Body of pancreas (tissue), 4 donors: ENCODE results near the gene HSPBAP1. TPM values are rescaled to one million over a fixed set of nuclear protein-coding genes. Genes with fewer than 3 reads are reported as not detected.
A peak's percentile ranks its signal among the peaks of the same experiment; 100 is the strongest.

ENCODE experiments used
- ATAC-seq: fragments of 150-250 bp; one replicate; pipeline ENCODE4 v1.9.1; 2016
- DNase-seq, 4 donors: peaks; one replicate each; pipeline ENCODE4 v3.0.0-alpha.2; 2019
- H3K27ac ChIP-seq, 4 donors: fragments of 200-600 bp; sonication (generic); 1 replicate in 3 of 4; 2 replicates in 1 of 4; pipeline versions ENCODE4 v1.5.1 to v1.6.1; 2016 to 2019; ENCODE audit warnings: mild to moderate bottlenecking in 1 of 4, mixed read lengths in 1 of 4, moderate library complexity in 1 of 4
- H3K27me3 ChIP-seq, 2 donors: fragments of 200-600 bp; sonication (generic); one replicate each; pipeline ENCODE4 v1.6.0; 2016; ENCODE audit warnings: mild to moderate bottlenecking in 1 of 2
- H3K36me3 ChIP-seq, 2 donors: fragments of 200-600 bp; sonication (generic); replicated peaks in 1 of 2; 2 replicates each; pipeline ENCODE4 v1.5.1; 2016; ENCODE audit warnings: low read depth in 2 of 2; ENCODE audit not compliant: insufficient read depth in 1 of 2
- H3K4me1 ChIP-seq: fragments of 200-600 bp; sonication (generic); one replicate; pipeline ENCODE4 v1.6.0; 2016
- H3K4me3 ChIP-seq, 2 donors: fragments of 200-600 bp; sonication (generic); 1 replicate in 1 of 2; 2 replicates in 1 of 2; pipeline ENCODE4 v1.5.1; 2016 to 2019
- H3K9me3 ChIP-seq, 3 donors: fragments of 200-600 bp; sonication (generic); 1 replicate in 2 of 3; 2 replicates in 1 of 3; pipeline ENCODE4 v1.5.1; 2016
- POLR2A ChIP-seq, 3 donors: fragments of 450-650 bp; IDR thresholded peaks; one replicate each; pipeline ENCODE4 v1.6.1; 2016; ENCODE audit warnings: antibody characterized with exemption in 3 of 3, mild to moderate bottlenecking in 2 of 3
- WGBS, 2 donors: methylation state at CpG; one replicate each; pipeline ENCODE4 v1.1.5; 2017; 5-methylcytosine and 5-hydroxymethylcytosine counted together
- intact Hi-C: fragments of 100-400 bp; cut with DNase I; formaldehyde crosslinking; loops from one replicate; pipeline ENCODE4 v1.15.1; 2023
- total RNA-seq, 2 donors: library from RNA; depleted of rRNA; stranded (reverse); fragments of >200 nt; gene quantifications; one replicate each; pipeline ENCODE4 v1.1.0, GENCODE V29; 2016
- TF ChIP-seq, protein P1 (sequence below), 7 experiments: fragments of 450-650 bp in 4 of 7; fragments of 200-600 bp in 3 of 7; sonication (generic) in 3 of 7; IDR thresholded peaks; one replicate each; pipeline ENCODE4 v1.5.1; 2016 to 2019; ENCODE audit warnings: antibody characterized with exemption in 7 of 7

The HSPBAP1 gene
- total RNA-seq, 2 donors from 2014 or later: 9.2 to 9.6 TPM

DNA sequence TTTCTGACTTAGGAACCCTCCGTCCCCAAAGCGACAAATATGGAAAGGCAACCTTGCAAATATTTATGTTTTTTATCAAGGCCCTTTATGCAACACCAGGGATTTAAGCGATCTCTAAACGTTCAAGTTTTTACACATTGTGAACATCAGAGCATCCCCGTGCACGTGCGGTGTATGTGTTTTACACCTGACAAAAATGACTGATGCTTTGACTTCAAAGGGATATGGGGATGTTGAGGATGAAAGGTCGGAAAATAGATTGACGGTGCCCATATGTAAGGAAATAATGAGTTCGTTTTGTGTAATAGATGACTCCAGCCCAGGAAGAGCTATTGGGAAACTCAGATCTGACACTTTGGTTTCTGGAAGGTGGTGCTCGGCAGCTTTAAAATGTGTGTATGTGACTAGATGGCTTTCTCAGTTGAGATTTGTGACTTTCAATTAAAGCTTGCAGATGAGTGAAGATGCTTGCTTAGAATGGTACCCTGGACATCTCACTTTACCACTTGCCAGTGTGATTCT, 2.1 kb upstream of the HSPBAP1 start:
- Histone ChIP-seq H3K36me3 (no peaks in the 10 kb centered on the region), H3K27me3 (no peaks in the 10 kb centered on the region), H3K27ac (peak overlapping the region; percentile 94 to 99 (median 96)), H3K9me3 (no peaks in the 10 kb centered on the region), H3K4me1 (peaks cover 36% of the 10 kb centered on the region), H3K4me3 (peak overlapping the region; percentile 54 to 87)
- TF ChIP-seq, protein P1, sequence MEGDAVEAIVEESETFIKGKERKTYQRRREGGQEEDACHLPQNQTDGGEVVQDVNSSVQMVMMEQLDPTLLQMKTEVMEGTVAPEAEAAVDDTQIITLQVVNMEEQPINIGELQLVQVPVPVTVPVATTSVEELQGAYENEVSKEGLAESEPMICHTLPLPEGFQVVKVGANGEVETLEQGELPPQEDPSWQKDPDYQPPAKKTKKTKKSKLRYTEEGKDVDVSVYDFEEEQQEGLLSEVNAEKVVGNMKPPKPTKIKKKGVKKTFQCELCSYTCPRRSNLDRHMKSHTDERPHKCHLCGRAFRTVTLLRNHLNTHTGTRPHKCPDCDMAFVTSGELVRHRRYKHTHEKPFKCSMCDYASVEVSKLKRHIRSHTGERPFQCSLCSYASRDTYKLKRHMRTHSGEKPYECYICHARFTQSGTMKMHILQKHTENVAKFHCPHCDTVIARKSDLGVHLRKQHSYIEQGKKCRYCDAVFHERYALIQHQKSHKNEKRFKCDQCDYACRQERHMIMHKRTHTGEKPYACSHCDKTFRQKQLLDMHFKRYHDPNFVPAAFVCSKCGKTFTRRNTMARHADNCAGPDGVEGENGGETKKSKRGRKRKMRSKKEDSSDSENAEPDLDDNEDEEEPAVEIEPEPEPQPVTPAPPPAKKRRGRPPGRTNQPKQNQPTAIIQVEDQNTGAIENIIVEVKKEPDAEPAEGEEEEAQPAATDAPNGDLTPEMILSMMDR (IDR thresholded peaks at IDR 0.05): no peak
- no peak for TF ChIP-seq POLR2A (IDR thresholded peaks at IDR 0.05)
- 8 to 14% methylated on average over 11 of the region's 11 CpGs for WGBS, 2 donors
- intact Hi-C loops: no loop called here
- no peak for DNase-seq
- no peak for ATAC-seq

DNA sequence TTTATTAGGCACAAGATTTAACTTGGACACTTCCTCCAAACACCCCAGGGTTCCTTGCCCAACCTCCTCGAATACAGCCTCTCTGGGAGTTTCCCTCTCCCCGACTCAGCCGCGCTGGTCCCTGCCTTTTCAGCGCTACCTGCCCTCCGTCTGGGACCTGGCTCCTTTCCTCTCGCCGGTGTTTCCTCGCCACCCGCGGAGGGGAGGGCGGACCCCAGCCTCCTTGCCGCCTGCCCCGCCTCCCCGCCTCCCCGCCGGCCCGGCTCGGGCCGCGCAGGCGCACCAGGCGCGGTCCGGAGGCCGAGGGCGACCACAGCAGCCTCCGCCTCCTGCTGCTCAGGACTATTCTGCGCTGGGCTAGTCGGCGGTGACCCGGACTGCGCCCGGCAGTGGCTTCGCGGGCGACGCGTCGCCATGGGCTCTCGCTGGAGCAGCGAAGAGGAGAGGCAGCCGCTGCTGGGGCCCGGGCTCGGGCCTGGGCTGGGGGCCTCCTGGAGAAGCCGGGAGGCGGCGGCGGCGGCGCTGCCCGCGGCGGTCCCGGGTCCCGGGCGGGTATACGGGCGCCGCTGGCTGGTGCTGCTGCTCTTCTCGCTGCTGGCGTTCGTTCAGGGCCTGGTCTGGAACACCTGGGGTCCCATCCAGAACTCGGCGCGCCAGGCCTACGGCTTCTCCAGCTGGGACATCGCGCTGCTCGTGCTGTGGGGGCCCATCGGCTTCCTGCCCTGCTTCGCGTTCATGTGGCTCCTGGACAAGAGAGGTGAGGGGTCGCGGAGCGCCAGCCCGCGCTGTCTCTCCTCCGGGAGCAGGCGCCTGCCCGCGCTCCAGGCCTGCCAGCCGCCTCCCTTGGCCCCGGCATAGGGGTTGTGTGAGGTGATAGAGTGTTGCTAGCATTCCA, 1.4 kb upstream of the HSPBAP1 start, which contains the start of gene SLC49A4:
SLC49A4 (plus strand) TSS at position 291 of the 895 bp plus-strand sequence; CDS start at position 415, 124 bp downstream.
- H3K36me3 ChIP-seq: no peaks in the 10 kb centered on the region
- H3K4me1 ChIP-seq: peaks cover 36% of the 10 kb centered on the region
- H3K27me3 ChIP-seq: no peaks in the 10 kb centered on the region
- TF ChIP-seq, protein P1 (IDR thresholded peaks at IDR 0.05): peak in 1 of 7 experiments; percentile 10
- peak; percentile 82 to 92 (median 88) for TF ChIP-seq POLR2A (IDR thresholded peaks at IDR 0.05)
- H3K4me3 ChIP-seq: peak within 1 kb of the TSS; percentile 67 to 87
- peak within 1 kb of the TSS; percentile 94 to 99 (median 96) for H3K27ac ChIP-seq
- intact Hi-C loops: no loop called here
- ATAC-seq: peak; percentile 84
- WGBS, 2 donors: 0 to 1% methylated on average over 29 to 80 of the region's 84 CpGs
- DNase-seq: peak; percentile 81 to 85 (median 84)
- no peaks in the 10 kb centered on the region for H3K9me3 ChIP-seq

DNA sequence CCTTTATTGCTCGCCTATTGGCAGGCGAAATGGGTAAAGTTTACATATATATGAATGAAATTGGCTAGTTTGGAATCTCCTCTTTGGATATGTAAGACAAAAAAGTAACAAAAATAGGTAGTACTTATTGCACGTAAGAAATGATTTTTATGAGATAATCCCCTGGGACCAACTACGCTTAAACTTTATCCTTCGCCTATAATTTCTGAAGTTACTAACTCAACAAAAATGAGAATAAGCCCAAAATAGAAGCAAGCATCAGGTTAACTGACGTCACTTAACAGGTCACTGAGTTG, 800 bp upstream of the HSPBAP1 start:
- DNase-seq (no peak), ATAC-seq (no peak)
- Histone ChIP-seq H3K36me3 (no peaks in the 10 kb centered on the region), H3K4me1 (peaks cover 36% of the 10 kb centered on the region), H3K27me3 (no peaks in the 10 kb centered on the region), H3K9me3 (no peaks in the 10 kb centered on the region), H3K27ac (peak overlapping the region; percentile 94 to 99 (median 96)), H3K4me3 (peak overlapping the region; percentile 54 to 87)
- WGBS, 2 donors: 0% methylated on average over 6 of the region's 6 CpGs
- TF ChIP-seq, protein P1 (IDR thresholded peaks at IDR 0.05): no peak
- TF ChIP-seq POLR2A (IDR thresholded peaks at IDR 0.05): no peak
- intact Hi-C loops: no loop called here

DNA sequence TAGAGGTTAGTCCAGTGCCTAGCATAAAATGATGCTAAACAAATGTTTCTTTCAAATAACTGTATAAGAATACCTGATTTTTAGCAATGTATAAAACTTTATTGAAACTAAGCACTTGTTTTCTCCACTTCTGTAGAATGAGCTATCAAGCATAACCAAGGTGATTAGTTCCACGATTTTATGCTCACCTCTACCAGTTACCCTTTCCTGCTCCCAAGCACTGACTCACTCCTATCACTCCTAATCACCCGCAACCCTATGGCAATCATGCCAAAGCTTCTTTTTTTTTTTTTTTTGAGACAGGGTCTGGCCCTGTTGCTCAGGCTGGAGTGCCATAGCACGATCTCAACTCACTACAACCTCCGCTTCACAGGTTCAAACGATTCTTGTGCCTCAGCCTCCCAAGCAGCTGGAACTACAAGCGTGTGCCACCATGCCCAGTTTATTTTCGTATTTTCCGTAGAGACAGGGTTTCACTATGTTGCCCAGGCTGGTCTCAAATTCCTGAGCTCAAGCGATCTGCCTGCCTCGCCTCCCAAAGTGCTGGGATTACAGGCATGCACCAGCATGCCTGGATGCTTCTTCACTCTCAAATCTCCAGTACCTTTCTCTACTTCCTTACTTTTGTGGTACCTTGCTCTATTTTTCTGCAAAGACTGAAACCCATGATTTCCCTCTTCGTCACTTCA, 3.9 kb downstream of the HSPBAP1 start:
- H3K4me1 ChIP-seq: peaks cover 26% of the 10 kb centered on the region
- H3K9me3 ChIP-seq: no peaks in the 10 kb centered on the region
- no peaks in the 10 kb centered on the region for H3K36me3 ChIP-seq
- H3K27ac ChIP-seq: no peak overlapping the region
- 85 to 89% methylated on average over 11 of the region's 11 CpGs for WGBS, 2 donors
- no peaks in the 10 kb centered on the region for H3K27me3 ChIP-seq
- no peak overlapping the region for H3K4me3 ChIP-seq
- no peak for DNase-seq
- ATAC-seq: no peak
- intact Hi-C loops: no loop called here
- TF ChIP-seq POLR2A (IDR thresholded peaks at IDR 0.05): no peak
- TF ChIP-seq, protein P1 (IDR thresholded peaks at IDR 0.05): no peak
